GM12878 (cell line): ENCODE data around the gene LRRC8B.

Source experiments
- MAX ChIP-seq: IDR thresholded peaks from 2 replicates; pipeline ENCODE4 v1.6.1; 2012; ENCODE audit warnings: low read depth, low read length, improper control_type of control experiment
- RAD21 ChIP-seq: IDR thresholded peaks from 2 replicates; pipeline ENCODE4 v1.6.1; 2011; ENCODE audit warnings: mild to moderate bottlenecking, low read depth, low read length, moderate library complexity; ENCODE audit not compliant: insufficient read depth
- SRF ChIP-seq, 2 experiments: IDR thresholded peaks; 2 replicates each; pipeline ENCODE4 v1.6.1; 2011; ENCODE audit warnings: low read depth in 2 of 2, low read length in 2 of 2, mild to moderate bottlenecking in 1 of 2, moderate library complexity in 1 of 2
- TAF1 ChIP-seq: IDR thresholded peaks from 2 replicates; pipeline ENCODE4 v1.6.1; 2011; ENCODE audit warnings: mild to moderate bottlenecking, low read depth, low read length, borderline replicate concordance
- ZBTB33 ChIP-seq: fragments of 450-650 bp; IDR thresholded peaks from 2 replicates; pipeline ENCODE4 v1.6.1; 2017; ENCODE audit warnings: mild to moderate bottlenecking
- TF ChIP-seq, protein P1 (sequence below), 3 experiments: IDR thresholded peaks in 2 of 3; conservative IDR thresholded peaks in 1 of 3; 2 replicates each; pipeline ENCODE4 v1.5.1; 2011; ENCODE audit warnings: low read depth in 3 of 3, low read length in 3 of 3, mild to moderate bottlenecking in 3 of 3, control low read depth in 2 of 3, moderate library complexity in 2 of 3, inconsistent platforms in 1 of 3, mixed read lengths in 1 of 3; ENCODE audit not compliant: control insufficient read depth in 2 of 3, insufficient read depth in 1 of 3; ENCODE audit errors: extremely low read depth in 1 of 3
- TF ChIP-seq, protein P2 (sequence below): fragments of 450-650 bp; formaldehyde crosslinking; IDR thresholded peaks from 2 replicates; pipeline ENCODE4 v1.4.0; 2022; ENCODE audit warnings: mild to moderate bottlenecking, moderate library complexity

DNA sequence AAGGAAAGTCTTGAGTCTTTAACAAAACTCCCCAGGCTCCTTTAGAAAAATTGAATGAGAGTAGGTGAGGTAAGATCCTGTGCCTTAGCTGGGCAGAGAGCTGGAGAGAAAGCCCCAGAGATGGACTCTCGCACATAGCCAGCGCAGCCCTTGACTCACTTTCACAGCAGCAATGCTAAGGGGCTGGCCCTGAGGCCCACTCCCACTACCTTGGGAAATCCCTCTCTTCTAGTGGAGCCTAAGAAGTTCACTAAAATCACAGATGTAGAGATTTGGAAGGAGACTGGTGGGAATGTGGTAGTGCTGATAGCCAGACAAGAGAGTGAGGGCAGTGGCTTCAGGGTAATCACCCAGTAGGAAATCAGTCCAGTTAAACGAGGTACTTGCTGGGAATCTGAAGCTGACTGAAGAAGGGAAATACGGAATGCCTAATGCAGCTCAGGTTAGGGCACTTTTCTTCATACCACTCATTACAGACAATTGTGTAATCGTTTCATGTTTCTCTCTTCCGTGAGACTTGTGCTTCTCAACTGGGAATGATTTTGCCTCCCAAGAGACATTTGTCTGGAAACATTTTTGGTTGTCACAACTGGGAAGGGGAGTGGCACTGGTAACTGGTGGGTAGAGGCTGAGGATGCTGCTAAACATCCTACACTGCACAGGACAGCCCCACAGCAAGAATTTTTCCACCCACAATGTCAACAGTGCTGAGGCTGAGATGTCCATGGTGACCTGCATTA is 65.9 kb downstream of the LRRC8B start:
- TF ChIP-seq, protein P1, sequence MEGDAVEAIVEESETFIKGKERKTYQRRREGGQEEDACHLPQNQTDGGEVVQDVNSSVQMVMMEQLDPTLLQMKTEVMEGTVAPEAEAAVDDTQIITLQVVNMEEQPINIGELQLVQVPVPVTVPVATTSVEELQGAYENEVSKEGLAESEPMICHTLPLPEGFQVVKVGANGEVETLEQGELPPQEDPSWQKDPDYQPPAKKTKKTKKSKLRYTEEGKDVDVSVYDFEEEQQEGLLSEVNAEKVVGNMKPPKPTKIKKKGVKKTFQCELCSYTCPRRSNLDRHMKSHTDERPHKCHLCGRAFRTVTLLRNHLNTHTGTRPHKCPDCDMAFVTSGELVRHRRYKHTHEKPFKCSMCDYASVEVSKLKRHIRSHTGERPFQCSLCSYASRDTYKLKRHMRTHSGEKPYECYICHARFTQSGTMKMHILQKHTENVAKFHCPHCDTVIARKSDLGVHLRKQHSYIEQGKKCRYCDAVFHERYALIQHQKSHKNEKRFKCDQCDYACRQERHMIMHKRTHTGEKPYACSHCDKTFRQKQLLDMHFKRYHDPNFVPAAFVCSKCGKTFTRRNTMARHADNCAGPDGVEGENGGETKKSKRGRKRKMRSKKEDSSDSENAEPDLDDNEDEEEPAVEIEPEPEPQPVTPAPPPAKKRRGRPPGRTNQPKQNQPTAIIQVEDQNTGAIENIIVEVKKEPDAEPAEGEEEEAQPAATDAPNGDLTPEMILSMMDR (IDR thresholded peaks at IDR 0.05 in 2 of 3, conservative IDR thresholded peaks at IDR 0.05 in 1 of 3; ENCODE audit: control insufficient read depth in 2 of 3, extremely low read depth in 1 of 3, insufficient read depth in 1 of 3, low read depth in 3 of 3, low read length in 3 of 3): no peak
- TF ChIP-seq, protein P2, sequence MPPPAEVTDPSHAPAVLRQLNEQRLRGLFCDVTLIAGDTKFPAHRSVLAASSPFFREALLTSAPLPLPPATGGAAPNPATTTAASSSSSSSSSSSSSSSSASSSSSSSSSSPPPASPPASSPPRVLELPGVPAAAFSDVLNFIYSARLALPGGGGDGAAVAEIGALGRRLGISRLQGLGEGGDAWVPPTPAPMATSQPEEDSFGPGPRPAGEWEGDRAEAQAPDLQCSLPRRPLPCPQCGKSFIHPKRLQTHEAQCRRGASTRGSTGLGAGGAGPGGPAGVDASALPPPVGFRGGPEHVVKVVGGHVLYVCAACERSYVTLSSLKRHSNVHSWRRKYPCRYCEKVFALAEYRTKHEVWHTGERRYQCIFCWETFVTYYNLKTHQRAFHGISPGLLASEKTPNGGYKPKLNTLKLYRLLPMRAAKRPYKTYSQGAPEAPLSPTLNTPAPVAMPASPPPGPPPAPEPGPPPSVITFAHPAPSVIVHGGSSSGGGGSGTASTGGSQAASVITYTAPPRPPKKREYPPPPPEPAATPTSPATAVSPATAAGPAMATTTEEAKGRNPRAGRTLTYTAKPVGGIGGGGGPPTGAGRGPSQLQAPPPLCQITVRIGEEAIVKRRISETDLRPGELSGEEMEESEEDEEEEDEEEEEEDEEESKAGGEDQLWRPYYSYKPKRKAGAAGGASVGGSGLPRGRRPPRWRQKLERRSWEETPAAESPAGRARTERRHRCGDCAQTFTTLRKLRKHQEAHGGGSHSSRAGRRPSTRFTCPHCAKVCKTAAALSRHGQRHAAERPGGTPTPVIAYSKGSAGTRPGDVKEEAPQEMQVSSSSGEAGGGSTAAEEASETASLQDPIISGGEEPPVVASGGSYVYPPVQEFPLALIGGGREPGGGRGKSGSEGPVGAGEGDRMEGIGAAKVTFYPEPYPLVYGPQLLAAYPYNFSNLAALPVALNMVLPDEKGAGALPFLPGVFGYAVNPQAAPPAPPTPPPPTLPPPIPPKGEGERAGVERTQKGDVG (CRISPR knock-in tag): no peak
- TF ChIP-seq RAD21: no peak
- no peak for TF ChIP-seq TAF1
- TF ChIP-seq SRF (IDR thresholded peaks at IDR 0.05; ENCODE audit: low read depth in 2 of 2, low read length in 2 of 2): no peak
- TF ChIP-seq ZBTB33: no peak
- TF ChIP-seq MAX: no peak
